HL-60 (cell line): ENCODE data around the gene ZNF598.

Experiments used
- DNase-seq, 2 experiments: peaks; one replicate each; pipeline ENCODE4 v3.0.0-alpha.2; 2010 to 2020; ENCODE audit warnings: low read depth in 1 of 2, low spot score in 1 of 2
- H3K27ac ChIP-seq: fragments of 250-450 bp; sonication (Bioruptor Pico); replicated peaks from 2 replicates; pipeline ENCODE4 v1.5.1; 2020; ENCODE audit warnings: mild to moderate bottlenecking, moderate library complexity
- H3K27me3 ChIP-seq: fragments of 250-450 bp; sonication (Bioruptor Pico); 2 replicates; pipeline ENCODE4 v1.5.1; 2021; ENCODE audit warnings: mild to moderate bottlenecking, moderate library complexity; ENCODE audit not compliant: insufficient read depth, poor library complexity, severe bottlenecking
- H3K4me3 ChIP-seq: replicated peaks from 2 replicates; pipeline ENCODE4 v1.5.1; 2011; ENCODE audit warnings: mild to moderate bottlenecking, control low read depth, low read length; ENCODE audit not compliant: insufficient read depth
- CTCF ChIP-seq: IDR thresholded peaks from one replicate; pipeline ENCODE4 v1.5.1; 2011; ENCODE audit warnings: low read length, control low read depth, inconsistent platforms; ENCODE audit not compliant: insufficient read depth
- GABPA ChIP-seq: IDR thresholded peaks from 2 replicates; pipeline ENCODE4 v1.6.1; 2012; ENCODE audit warnings: low read depth
- POLR2AphosphoS5 ChIP-seq: IDR thresholded peaks from 2 replicates; pipeline ENCODE4 v1.6.1; 2012; ENCODE audit warnings: low read depth
- SPI1 ChIP-seq: IDR thresholded peaks from 2 replicates; pipeline ENCODE4 v1.6.1; 2012; ENCODE audit warnings: low read depth, mild to moderate bottlenecking, borderline replicate concordance
- TF ChIP-seq, protein P1 (sequence below): IDR thresholded peaks from 2 replicates; pipeline ENCODE4 v1.6.1; 2012; ENCODE audit warnings: low read depth; ENCODE audit not compliant: insufficient replicate concordance

The ZNF598 gene

DNA sequence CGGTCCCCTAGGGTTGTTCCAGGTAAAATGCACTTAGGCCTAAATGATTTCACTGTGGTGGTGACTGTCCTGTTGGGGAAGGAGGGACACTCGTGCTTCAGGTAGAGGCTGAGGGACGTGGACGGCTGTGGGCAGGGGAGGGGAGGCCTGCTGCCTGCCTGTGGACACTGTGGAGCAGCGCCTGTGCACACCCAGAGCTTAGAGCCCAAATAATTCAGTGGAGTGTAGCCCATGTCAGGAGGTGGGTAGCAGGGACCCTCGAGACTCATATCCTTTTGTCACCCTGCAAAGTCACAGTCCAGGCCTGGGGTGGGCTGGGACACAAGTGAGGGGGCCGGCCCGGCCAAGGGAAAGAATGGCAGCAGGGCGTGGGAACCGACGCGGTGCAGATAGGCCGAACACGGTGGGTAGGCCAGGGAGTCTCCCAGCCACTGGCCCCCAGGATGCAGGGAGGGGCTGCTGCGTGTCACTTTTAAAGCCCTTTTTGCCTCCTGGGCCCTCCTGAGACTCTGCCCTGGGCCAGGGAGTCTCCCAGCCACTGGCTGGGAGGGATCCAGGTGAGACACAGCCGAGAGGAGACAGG, 16.3 kb upstream of the ZNF598 start:
- no peak overlapping the region for H3K4me3 ChIP-seq
- H3K27ac ChIP-seq: no peak overlapping the region
- TF ChIP-seq CTCF: no peak
- no peak for TF ChIP-seq GABPA
- no peak for TF ChIP-seq POLR2AphosphoS5
- TF ChIP-seq, protein P1, sequence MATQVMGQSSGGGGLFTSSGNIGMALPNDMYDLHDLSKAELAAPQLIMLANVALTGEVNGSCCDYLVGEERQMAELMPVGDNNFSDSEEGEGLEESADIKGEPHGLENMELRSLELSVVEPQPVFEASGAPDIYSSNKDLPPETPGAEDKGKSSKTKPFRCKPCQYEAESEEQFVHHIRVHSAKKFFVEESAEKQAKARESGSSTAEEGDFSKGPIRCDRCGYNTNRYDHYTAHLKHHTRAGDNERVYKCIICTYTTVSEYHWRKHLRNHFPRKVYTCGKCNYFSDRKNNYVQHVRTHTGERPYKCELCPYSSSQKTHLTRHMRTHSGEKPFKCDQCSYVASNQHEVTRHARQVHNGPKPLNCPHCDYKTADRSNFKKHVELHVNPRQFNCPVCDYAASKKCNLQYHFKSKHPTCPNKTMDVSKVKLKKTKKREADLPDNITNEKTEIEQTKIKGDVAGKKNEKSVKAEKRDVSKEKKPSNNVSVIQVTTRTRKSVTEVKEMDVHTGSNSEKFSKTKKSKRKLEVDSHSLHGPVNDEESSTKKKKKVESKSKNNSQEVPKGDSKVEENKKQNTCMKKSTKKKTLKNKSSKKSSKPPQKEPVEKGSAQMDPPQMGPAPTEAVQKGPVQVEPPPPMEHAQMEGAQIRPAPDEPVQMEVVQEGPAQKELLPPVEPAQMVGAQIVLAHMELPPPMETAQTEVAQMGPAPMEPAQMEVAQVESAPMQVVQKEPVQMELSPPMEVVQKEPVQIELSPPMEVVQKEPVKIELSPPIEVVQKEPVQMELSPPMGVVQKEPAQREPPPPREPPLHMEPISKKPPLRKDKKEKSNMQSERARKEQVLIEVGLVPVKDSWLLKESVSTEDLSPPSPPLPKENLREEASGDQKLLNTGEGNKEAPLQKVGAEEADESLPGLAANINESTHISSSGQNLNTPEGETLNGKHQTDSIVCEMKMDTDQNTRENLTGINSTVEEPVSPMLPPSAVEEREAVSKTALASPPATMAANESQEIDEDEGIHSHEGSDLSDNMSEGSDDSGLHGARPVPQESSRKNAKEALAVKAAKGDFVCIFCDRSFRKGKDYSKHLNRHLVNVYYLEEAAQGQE: no peak
- no peak for TF ChIP-seq SPI1
- DNase-seq: no peak
- H3K27me3 ChIP-seq: peaks cover 23% of the 10 kb centered on the region

GRCh38 chr16:2025251-2025650, 15.6 kb upstream of the ZNF598 start:
- TF ChIP-seq, protein P1: no peak
- TF ChIP-seq CTCF (no peak), SPI1 (no peak), POLR2AphosphoS5 (no peak), GABPA (no peak)
- no peak for DNase-seq
- H3K27me3 ChIP-seq: peaks cover 24% of the 10 kb centered on the region
- H3K4me3 ChIP-seq: no peak overlapping the region
- H3K27ac ChIP-seq: no peak overlapping the region

DNA sequence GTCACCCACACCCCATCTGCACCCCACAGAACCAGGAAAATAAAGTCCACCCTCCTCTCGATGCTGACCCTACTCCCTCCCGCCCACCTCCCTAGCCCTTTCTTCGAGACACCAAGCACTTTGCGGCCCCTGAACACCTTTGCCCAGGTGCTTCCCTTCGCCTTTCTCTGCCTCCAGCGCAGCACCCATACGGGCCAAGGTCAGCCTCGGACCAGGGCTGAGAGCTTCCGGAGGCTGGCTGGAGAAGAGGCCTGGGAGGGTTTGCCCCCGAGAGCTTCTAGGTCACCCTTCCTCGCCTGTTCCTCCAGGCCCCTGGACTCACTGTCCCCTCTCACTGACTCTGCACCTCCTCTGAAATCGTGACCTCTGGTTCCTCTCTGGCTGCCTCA, 14.4 kb upstream of the ZNF598 start:
- no peak for DNase-seq
- TF ChIP-seq GABPA: no peak
- TF ChIP-seq, protein P1: no peak
- TF ChIP-seq CTCF: no peak
- Histone ChIP-seq H3K27ac (no peak overlapping the region), H3K27me3 (peaks cover 34% of the 10 kb centered on the region), H3K4me3 (no peak overlapping the region)
